ENCODE data around the gene SRCIN1.

The SRCIN1 gene

GRCh38 chr17:38602453-38602852, 3.3 kb downstream of the SRCIN1 start:
- no peak for ATAC-seq
- TF ChIP-seq ISL1 (CRISPR knock-in tag; IDR thresholded peaks at IDR 0.05) = no peak

- TF ChIP-seq ESRRG (CRISPR knock-in tag; IDR thresholded peaks at IDR 0.05) (no peak), ZC3H10 (CRISPR knock-in tag; IDR thresholded peaks at IDR 0.05) (no peak), ZNF565 (CRISPR knock-in tag; conservative IDR thresholded peaks at IDR 0.05; ENCODE audit: low read depth) (no peak), ZNF70 (CRISPR knock-in tag; IDR thresholded peaks at IDR 0.05) (no peak), ARNTL (CRISPR knock-in tag; IDR thresholded peaks at IDR 0.05; ENCODE audit: borderline replicate concordance, low read depth) (no peak), TCF4 (CRISPR knock-in tag; IDR thresholded peaks at IDR 0.05; ENCODE audit: borderline replicate concordance) (no peak), TSHZ2 (CRISPR knock-in tag; IDR thresholded peaks at IDR 0.05) (no peak), SNAI2 (CRISPR knock-in tag; IDR thresholded peaks at IDR 0.05) (no peak), POU6F1 (CRISPR knock-in tag; IDR thresholded peaks at IDR 0.05; ENCODE audit: borderline replicate concordance, low read depth) (no peak), BACH2 (CRISPR knock-in tag; IDR thresholded peaks at IDR 0.05; ENCODE audit: borderline replicate concordance) (no peak), ISL1 (CRISPR knock-in tag; IDR thresholded peaks at IDR 0.05) (no peak), CREB5 (CRISPR knock-in tag; IDR thresholded peaks at IDR 0.05; ENCODE audit: low read depth) (no peak), OSR1 (CRISPR knock-in tag; IDR thresholded peaks at IDR 0.05) (no peak)
- no peak for ATAC-seq
Measured at GRCh38 chr17:38601539-38602351, 4.0 kb downstream of the SRCIN1 start.

- ATAC-seq = no peak
- TF ChIP-seq PATZ1 (CRISPR knock-in tag; IDR thresholded peaks at IDR 0.05; ENCODE audit: borderline replicate concordance) (no peak), CSRNP3 (CRISPR knock-in tag; IDR thresholded peaks at IDR 0.05) (no peak), TCF4 (CRISPR knock-in tag; IDR thresholded peaks at IDR 0.05; ENCODE audit: borderline replicate concordance) (no peak), OSR1 (CRISPR knock-in tag; IDR thresholded peaks at IDR 0.05) (no peak), CSDC2 (CRISPR knock-in tag; IDR thresholded peaks at IDR 0.05) (no peak), ZNF70 (CRISPR knock-in tag; IDR thresholded peaks at IDR 0.05) (no peak)
Measured at GRCh38 chr17:38600906-38601305, 4.8 kb downstream of the SRCIN1 start.

- no peak for ATAC-seq
- no peak for TF ChIP-seq ARNTL (CRISPR knock-in tag; IDR thresholded peaks at IDR 0.05; ENCODE audit: borderline replicate concordance, low read depth)
- no peak for TF ChIP-seq RARB (CRISPR knock-in tag; IDR thresholded peaks at IDR 0.05)
- no peak for TF ChIP-seq PATZ1 (CRISPR knock-in tag; IDR thresholded peaks at IDR 0.05; ENCODE audit: borderline replicate concordance)
- no peak for TF ChIP-seq ZFP30 (CRISPR knock-in tag; IDR thresholded peaks at IDR 0.05)
- TF ChIP-seq POU6F1 (CRISPR knock-in tag; IDR thresholded peaks at IDR 0.05; ENCODE audit: borderline replicate concordance, low read depth) = no peak
- TF ChIP-seq TOX (CRISPR knock-in tag; IDR thresholded peaks at IDR 0.05; ENCODE audit: borderline replicate concordance) = no peak
- TF ChIP-seq BACH2 (CRISPR knock-in tag; IDR thresholded peaks at IDR 0.05; ENCODE audit: borderline replicate concordance) = no peak
- no peak for TF ChIP-seq ZFP3 (CRISPR knock-in tag; IDR thresholded peaks at IDR 0.05)
- TF ChIP-seq GLIS3 (CRISPR knock-in tag; IDR thresholded peaks at IDR 0.05) = no peak
- no peak for TF ChIP-seq PPARA (CRISPR knock-in tag; IDR thresholded peaks at IDR 0.05; ENCODE audit: borderline replicate concordance)
- TF ChIP-seq ZNF565 (CRISPR knock-in tag; conservative IDR thresholded peaks at IDR 0.05; ENCODE audit: low read depth) = no peak
Measured at GRCh38 chr17:38600416-38600815, 5.3 kb downstream of the SRCIN1 start.

Data from SK-N-SH treated with all-trans-retinoic acid at 6 μM for 48 hours (cell line).